Common myeloid progenitor, CD34-positive (primary cell): ENCODE measurements around the gene SDR9C7.
"Not testable (repeated sequence)": the region's sequence is repeated elsewhere in the genome, so short reads cannot be mapped to it uniquely, and the experiment has no call there.

ENCODE experiments used
- CTCF ChIA-PET: fragments of 350-600 bp; sonication (Branson Sonifier 250); formaldehyde crosslinking; loops from one replicate; lab custom pipeline; 2021; ENCODE audit warnings: antibody characterized with exemption; lab: Charles Lee
- POLR2A ChIA-PET: fragments of 350-600 bp; sonication (Branson Sonifier 250); formaldehyde crosslinking; loops from one replicate; lab custom pipeline; 2021; ENCODE audit warnings: antibody characterized with exemption; lab: Charles Lee
- DNase-seq, 3 donors: peaks; one replicate each; pipeline versions ENCODE4 v3.0.0 to v3.0.0-alpha.2; 2013
- H3K27ac ChIP-seq, 2 experiments: 1 replicate in 1 of 2; 2 replicates in 1 of 2; pipeline ENCODE4 v1.7.0; 2013; ENCODE audit warnings: inconsistent platforms in 2 of 2, low read length in 2 of 2, mild to moderate bottlenecking in 2 of 2, low read depth in 1 of 2, moderate library complexity in 1 of 2; ENCODE audit not compliant: severe bottlenecking in 2 of 2, insufficient read depth in 1 of 2, poor library complexity in 1 of 2
- H3K27me3 ChIP-seq, 5 experiments: replicated peaks in 2 of 5; 1 replicate in 3 of 5; 2 replicates in 2 of 5; pipeline versions ENCODE4 v1.6.1 to v1.7.0; 2013; ENCODE audit warnings: low read length in 4 of 5, mild to moderate bottlenecking in 2 of 5, moderate library complexity in 2 of 5, inconsistent platforms in 1 of 5; ENCODE audit not compliant: insufficient read depth in 5 of 5, control insufficient read depth in 4 of 5
- H3K36me3 ChIP-seq, 4 experiments: 1 replicate in 2 of 4; 2 replicates in 2 of 4; pipeline versions ENCODE4 v1.6.1 to v1.7.0; 2013; ENCODE audit warnings: low read length in 3 of 4, control low read depth in 1 of 4, mild to moderate bottlenecking in 1 of 4; ENCODE audit not compliant: control insufficient read depth in 4 of 4, insufficient read depth in 4 of 4
- H3K4me1 ChIP-seq, 4 experiments: 1 replicate in 3 of 4; 2 replicates in 1 of 4; pipeline versions ENCODE4 v1.6.1 to v1.7.1; 2013; ENCODE audit warnings: low read length in 3 of 4, mild to moderate bottlenecking in 3 of 4, control low read depth in 1 of 4, inconsistent platforms in 1 of 4, moderate library complexity in 1 of 4; ENCODE audit not compliant: control insufficient read depth in 4 of 4, insufficient read depth in 4 of 4; ENCODE audit errors: control extremely low read depth in 1 of 4
- H3K4me3 ChIP-seq, 7 experiments: 1 replicate in 4 of 7; 2 replicates in 3 of 7; pipeline versions ENCODE4 v1.5.1 to v1.7.0; 2013; ENCODE audit warnings: mild to moderate bottlenecking in 7 of 7, low read length in 6 of 7, moderate library complexity in 6 of 7, inconsistent platforms in 2 of 7, low read depth in 2 of 7, control low read depth in 1 of 7; ENCODE audit not compliant: insufficient read depth in 4 of 7, control insufficient read depth in 1 of 7; ENCODE audit errors: extremely low read depth in 1 of 7
- H3K9me3 ChIP-seq, 5 experiments: 1 replicate in 4 of 5; 2 replicates in 1 of 5; pipeline versions ENCODE4 v1.6.1 to v1.7.1; 2013; ENCODE audit warnings: low read length in 4 of 5, mild to moderate bottlenecking in 2 of 5, inconsistent platforms in 1 of 5, low read depth in 1 of 5, moderate library complexity in 1 of 5; ENCODE audit not compliant: control insufficient read depth in 4 of 5, insufficient read depth in 2 of 5; ENCODE audit errors: control extremely low read depth in 1 of 5
- WGBS: methylation state at CpG from one replicate; pipeline ENCODE4 v1.1.5; 2013; ENCODE audit not compliant: insufficient coverage; 5-methylcytosine and 5-hydroxymethylcytosine counted together

The SDR9C7 gene

GRCh38 chr12:56930241-56930640 is 4.0 kb downstream of the SDR9C7 start:
- no peak overlapping the region for H3K4me3 ChIP-seq
- DNase-seq = no peak
- no peak overlapping the region for H3K27ac ChIP-seq
- no peaks in the 10 kb centered on the region for H3K9me3 ChIP-seq
- 91% methylated on average over 8 of the region's 8 CpGs for WGBS
- POLR2A ChIA-PET = no interaction called here
- H3K4me1 ChIP-seq = peaks cover 11 to 52% (median 32%) of the 10 kb centered on the region in 4 experiments
- H3K36me3 ChIP-seq = no peaks in the 10 kb centered on the region
- no peaks in the 10 kb centered on the region for H3K27me3 ChIP-seq
- CTCF ChIA-PET = interaction anchor here (1.0 kb wide), 1 partner anchor 13 kb away, joined by 3 read pairs; no protein-coding TSS in a partner anchor

GRCh38 chr12:56929780-56930179 is 4.4 kb downstream of the SDR9C7 start:
- Histone ChIP-seq H3K4me1 (peaks cover 11 to 52% (median 32%) of the 10 kb centered on the region in 4 experiments), H3K9me3 (no peaks in the 10 kb centered on the region), H3K27ac (no peak overlapping the region), H3K36me3 (no peaks in the 10 kb centered on the region), H3K27me3 (no peaks in the 10 kb centered on the region), H3K4me3 (no peak overlapping the region)
- CTCF ChIA-PET = interaction anchor here (1.0 kb wide), 1 partner anchor 13 kb away, joined by 3 read pairs; no protein-coding TSS in a partner anchor
- no peak for DNase-seq
- WGBS = 92% methylated on average over 4 of the region's 4 CpGs
- POLR2A ChIA-PET = no interaction called here

GRCh38 chr12:56928262-56928661 is 5.9 kb downstream of the SDR9C7 start:
- 22% methylated on average over 2 of the region's 3 CpGs for WGBS
- peak in 2 of 3 donors; percentile 68 to 82 for DNase-seq
- H3K36me3 ChIP-seq = no peaks in the 10 kb centered on the region
- H3K9me3 ChIP-seq = no peaks in the 10 kb centered on the region
- ChIA-PET POLR2A (no interaction called here), CTCF (interaction anchor here (1.4 kb wide), 1 partner anchor 61 kb away, joined by 3 read pairs; no protein-coding TSS in a partner anchor)
- no peak overlapping the region for H3K27ac ChIP-seq
- H3K27me3 ChIP-seq = no peaks in the 10 kb centered on the region
- peaks cover 11 to 49% (median 31%) of the 10 kb centered on the region in 4 experiments for H3K4me1 ChIP-seq
- no peak overlapping the region for H3K4me3 ChIP-seq

GRCh38 chr12:56927281-56927680 is 6.9 kb downstream of the SDR9C7 start:
- WGBS = no CpG with 5 or more reads among the region's 4 CpGs
- no peak for DNase-seq
- no peak overlapping the region for H3K4me3 ChIP-seq
- no peak overlapping the region for H3K27ac ChIP-seq
- no peaks in the 10 kb centered on the region for H3K9me3 ChIP-seq
- ChIA-PET CTCF (interaction anchor here (1.4 kb wide), 1 partner anchor 62 kb away, joined by 3 read pairs; no protein-coding TSS in a partner anchor), POLR2A (no interaction called here)
- no peaks in the 10 kb centered on the region for H3K27me3 ChIP-seq
- no peaks in the 10 kb centered on the region for H3K36me3 ChIP-seq
- H3K4me1 ChIP-seq = peaks cover 7 to 40% (median 23%) of the 10 kb centered on the region in 4 experiments

- Histone ChIP-seq H3K9me3 (peaks cover 0 to 2% (median 0%) of the 10 kb centered on the region in 5 experiments), H3K36me3 (no peaks in the 10 kb centered on the region), H3K4me3 (no peak overlapping the region), H3K27ac (no peak overlapping the region), H3K27me3 (no peaks in the 10 kb centered on the region), H3K4me1 (peaks cover 0 to 7% (median 1%) of the 10 kb centered on the region in 4 experiments)
- 60% methylated on average over 1 of the region's 1 CpG for WGBS
- CTCF ChIA-PET = no interaction called here
- peak in 2 of 3 donors; percentile 60 to 73 for DNase-seq
- POLR2A ChIA-PET = no interaction called here
Observed at GRCh38 chr12:56922031-56922430, 12.2 kb downstream of the SDR9C7 start.

- Histone ChIP-seq H3K9me3 (peaks cover 0 to 2% (median 0%) of the 10 kb centered on the region in 5 experiments), H3K4me3 (no peak overlapping the region), H3K27ac (no peak overlapping the region), H3K36me3 (no peaks in the 10 kb centered on the region), H3K4me1 (peaks cover 0 to 7% (median 1%) of the 10 kb centered on the region in 4 experiments), H3K27me3 (no peaks in the 10 kb centered on the region)
- no peak for DNase-seq
- CTCF ChIA-PET = no interaction called here
- POLR2A ChIA-PET = no interaction called here
- 100% methylated on average over 1 of the region's 1 CpG for WGBS
Observed at GRCh38 chr12:56921346-56921745, 12.9 kb downstream of the SDR9C7 start.

- H3K27me3 ChIP-seq, H3K36me3 ChIP-seq, CTCF ChIA-PET: not testable (repeated sequence)
Observed at GRCh38 chr12:56918139-56918538, 16.1 kb downstream of the SDR9C7 start.

More at GRCh38 chr12:56918139-56918538, 16.1 kb downstream of the SDR9C7 start:
- H3K9me3 ChIP-seq, POLR2A ChIA-PET, H3K4me1 ChIP-seq, DNase-seq, H3K27ac ChIP-seq, H3K4me3 ChIP-seq: not testable (repeated sequence)
- 80% methylated on average over 1 of the region's 3 CpGs for WGBS
